NB4 (cell line): ENCODE data around the gene CDH12.

Experiments used
- MYC ChIP-seq: IDR thresholded peaks from 2 replicates; pipeline ENCODE4 v1.6.1; 2011; ENCODE audit warnings: low read depth, low read length
- POLR2A ChIP-seq: IDR thresholded peaks from 2 replicates; pipeline ENCODE4 v1.6.1; 2011; ENCODE audit warnings: mild to moderate bottlenecking; ENCODE audit not compliant: insufficient read length; ENCODE audit errors: extremely low read depth
- TF ChIP-seq, protein P1 (sequence below): IDR thresholded peaks from one replicate; pipeline ENCODE4 v1.5.1; 2012; ENCODE audit warnings: low read depth, low read length
- TF ChIP-seq, protein P2 (sequence below): IDR thresholded peaks from 2 replicates; pipeline ENCODE4 v1.6.1; 2011; ENCODE audit warnings: low read depth, low read length

DNA sequence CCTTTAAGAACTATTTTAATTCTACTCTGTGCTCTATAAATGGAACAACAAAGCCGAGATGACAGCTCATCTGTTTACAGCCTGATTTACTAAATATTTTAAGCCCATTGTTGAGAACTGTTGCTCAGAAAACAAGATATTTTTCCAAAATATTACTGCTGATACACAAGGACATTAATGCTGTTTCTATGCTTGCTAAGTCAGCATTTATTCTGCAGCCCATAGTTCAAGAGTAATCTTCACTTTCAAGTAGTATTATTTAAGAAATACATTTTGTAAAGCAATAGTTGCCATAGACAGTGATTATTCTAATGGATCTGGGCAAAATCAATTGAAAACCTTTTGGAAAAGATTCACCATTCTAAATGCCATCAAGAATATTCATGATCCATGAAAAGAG lies 208.3 kb downstream of the CDH12 start:
- TF ChIP-seq, protein P1, sequence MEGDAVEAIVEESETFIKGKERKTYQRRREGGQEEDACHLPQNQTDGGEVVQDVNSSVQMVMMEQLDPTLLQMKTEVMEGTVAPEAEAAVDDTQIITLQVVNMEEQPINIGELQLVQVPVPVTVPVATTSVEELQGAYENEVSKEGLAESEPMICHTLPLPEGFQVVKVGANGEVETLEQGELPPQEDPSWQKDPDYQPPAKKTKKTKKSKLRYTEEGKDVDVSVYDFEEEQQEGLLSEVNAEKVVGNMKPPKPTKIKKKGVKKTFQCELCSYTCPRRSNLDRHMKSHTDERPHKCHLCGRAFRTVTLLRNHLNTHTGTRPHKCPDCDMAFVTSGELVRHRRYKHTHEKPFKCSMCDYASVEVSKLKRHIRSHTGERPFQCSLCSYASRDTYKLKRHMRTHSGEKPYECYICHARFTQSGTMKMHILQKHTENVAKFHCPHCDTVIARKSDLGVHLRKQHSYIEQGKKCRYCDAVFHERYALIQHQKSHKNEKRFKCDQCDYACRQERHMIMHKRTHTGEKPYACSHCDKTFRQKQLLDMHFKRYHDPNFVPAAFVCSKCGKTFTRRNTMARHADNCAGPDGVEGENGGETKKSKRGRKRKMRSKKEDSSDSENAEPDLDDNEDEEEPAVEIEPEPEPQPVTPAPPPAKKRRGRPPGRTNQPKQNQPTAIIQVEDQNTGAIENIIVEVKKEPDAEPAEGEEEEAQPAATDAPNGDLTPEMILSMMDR = no peak
- TF ChIP-seq POLR2A = no peak
- TF ChIP-seq, protein P2, sequence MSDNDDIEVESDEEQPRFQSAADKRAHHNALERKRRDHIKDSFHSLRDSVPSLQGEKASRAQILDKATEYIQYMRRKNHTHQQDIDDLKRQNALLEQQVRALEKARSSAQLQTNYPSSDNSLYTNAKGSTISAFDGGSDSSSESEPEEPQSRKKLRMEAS = no peak
- no peak for TF ChIP-seq MYC
